Measurements from ENCODE around the gene SYT2.
"Not testable (repeated sequence)": the region's sequence is repeated elsewhere in the genome, so short reads cannot be mapped to it uniquely, and the experiment has no call there.

SYT2 gene

DNA sequence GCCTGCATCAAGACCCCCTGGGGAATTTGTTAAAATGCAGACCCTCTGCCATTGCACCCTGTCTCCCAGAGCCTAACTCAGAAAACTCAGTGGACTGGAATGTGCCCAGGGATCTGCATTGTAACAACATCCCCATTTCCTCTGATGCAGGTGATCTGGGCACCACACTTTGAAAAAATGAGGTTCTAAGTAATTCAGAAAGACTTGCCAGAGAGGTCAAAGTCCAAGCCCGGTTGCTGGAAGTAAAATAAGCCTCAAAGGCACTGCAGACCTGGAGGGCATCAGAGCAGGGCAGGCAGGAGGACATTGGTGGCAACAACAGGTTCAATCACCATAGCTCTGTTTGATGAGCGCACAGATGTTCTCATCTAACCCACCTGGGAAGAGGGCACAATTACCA is 90.7 kb downstream of the SYT2 start:
- DNase-seq: no peak

- not testable (repeated sequence) for DNase-seq
Observed at GRCh38 chr1:202619012-202619411, 91.2 kb downstream of the SYT2 start.

- DNase-seq: no peak
Observed at GRCh38 chr1:202616355-202616915, 93.8 kb downstream of the SYT2 start.

DNA sequence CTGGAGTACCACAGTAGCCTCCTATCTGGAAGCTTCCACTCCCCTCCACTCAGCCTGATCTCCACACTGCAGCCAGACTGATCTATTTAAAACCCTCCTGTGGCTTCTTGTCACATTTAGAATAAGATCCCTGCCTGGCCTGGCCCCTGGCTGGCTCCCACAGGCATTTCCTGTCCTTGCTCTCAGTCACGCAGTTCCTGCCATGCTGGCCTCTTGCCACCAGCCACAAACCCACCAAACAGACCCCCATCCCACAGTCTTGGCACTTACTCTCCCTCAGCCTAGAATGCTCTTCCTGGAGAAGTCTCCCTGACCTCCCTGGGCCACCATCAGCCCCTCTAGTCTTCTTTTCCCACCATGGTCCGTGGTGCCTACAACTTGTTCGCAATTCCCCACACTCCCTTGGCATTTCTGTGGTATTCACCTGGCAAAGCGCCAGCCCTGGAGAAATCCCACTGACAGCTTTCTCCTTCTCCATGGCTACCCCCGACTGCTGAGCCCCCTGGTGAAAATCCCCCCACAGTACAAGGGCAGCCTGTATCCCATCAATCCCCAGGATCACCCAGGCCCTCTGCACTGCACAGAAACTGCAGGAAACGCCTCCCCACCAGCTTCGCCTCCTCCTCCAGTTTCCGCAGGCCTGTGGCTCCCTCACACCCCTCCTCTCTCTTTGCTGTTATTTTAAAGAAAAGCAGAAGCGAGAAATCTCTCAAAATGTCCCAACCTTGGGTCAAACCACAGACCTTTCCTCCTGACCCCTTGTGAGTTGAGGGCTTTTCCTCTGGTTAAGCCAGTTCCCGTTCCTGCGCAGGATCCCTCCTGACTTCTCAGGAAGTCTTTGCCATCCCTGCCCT is 94.5 kb downstream of the SYT2 start:
- DNase-seq: no peak

DNA sequence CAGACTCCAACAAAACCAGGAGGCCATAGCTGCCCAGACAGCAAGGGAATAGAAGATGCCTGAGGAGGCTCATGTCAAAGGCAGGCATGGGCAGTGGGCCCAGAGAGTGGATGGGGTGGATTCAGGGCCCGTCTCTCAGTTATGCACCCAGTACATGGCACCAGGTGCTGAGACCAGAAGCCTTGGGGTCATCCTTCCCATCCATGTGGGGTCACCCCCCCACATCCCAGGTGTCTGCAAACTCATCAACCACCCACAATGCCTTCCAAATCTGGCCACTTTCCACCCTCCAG is 95.1 kb downstream of the SYT2 start:
- DNase-seq: not testable (repeated sequence)

DNA sequence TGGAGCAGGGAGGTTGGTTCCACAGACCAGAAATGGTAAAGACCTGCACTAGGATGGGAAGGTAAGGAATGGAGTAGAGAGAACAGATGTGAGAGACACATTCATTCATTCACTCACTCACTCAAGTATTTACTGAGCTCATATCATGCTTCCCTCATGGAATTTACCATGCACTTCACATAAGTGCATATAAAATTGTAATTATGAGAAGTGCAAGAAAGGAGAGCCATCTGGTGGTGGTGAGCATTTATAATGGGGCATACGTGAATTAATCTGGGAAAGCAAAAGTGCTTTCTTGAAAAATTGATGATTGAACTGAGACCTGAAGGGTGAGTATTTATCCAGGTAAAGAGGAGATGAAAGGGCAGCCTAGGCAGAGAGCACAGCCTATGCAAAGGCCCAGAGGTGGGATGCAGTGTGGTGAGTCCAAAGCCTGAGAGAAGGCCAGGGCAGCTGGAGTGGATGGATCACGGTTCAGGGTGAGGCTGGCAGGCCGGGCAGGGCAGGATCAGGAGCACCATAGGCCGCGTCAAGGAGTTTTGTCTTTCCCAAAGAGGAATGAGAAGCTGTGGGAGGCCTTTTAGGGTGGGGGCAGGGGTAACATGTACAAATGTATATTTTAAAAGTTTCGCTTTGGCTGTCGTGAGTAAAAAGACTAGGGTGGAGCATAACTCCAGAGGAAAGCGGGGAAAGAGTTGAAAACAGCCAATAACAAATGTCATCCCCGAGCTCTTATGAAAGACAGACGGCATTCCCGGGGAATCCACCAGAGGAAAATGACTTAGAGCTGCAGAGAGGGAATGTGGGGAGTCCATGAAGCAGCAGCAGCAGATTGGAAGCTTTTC is 95.7 kb downstream of the SYT2 start:
- not testable (repeated sequence) for DNase-seq

DNA sequence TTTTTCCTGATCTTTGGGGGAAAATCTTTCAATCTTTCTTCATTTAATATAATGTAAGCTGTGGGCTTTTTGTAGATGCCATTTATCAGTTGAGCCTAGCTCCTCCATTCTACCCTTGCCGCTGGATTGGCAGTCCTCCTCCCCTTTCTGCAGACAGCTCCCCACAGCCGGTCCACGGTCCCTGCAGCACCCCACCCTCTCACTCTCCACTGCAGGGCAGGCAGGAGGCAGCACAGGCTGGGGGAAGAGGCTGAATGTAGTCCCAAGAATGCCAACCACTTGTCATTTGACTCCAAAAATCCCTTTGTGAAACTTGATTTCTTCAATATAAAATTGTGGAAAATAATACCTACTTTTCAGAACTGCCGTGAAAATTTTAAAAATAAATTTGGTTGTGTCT is 96.7 kb downstream of the SYT2 start:
- no peak for DNase-seq

- not testable (repeated sequence) for DNase-seq
Observed at GRCh38 chr1:202612036-202612435, 98.2 kb downstream of the SYT2 start.

- DNase-seq: no peak
Observed at GRCh38 chr1:202605515-202605914, 104.7 kb downstream of the SYT2 start.

GRCh38 chr1:202603435-202603834 is 106.8 kb downstream of the SYT2 start:
- DNase-seq: no peak

DNA sequence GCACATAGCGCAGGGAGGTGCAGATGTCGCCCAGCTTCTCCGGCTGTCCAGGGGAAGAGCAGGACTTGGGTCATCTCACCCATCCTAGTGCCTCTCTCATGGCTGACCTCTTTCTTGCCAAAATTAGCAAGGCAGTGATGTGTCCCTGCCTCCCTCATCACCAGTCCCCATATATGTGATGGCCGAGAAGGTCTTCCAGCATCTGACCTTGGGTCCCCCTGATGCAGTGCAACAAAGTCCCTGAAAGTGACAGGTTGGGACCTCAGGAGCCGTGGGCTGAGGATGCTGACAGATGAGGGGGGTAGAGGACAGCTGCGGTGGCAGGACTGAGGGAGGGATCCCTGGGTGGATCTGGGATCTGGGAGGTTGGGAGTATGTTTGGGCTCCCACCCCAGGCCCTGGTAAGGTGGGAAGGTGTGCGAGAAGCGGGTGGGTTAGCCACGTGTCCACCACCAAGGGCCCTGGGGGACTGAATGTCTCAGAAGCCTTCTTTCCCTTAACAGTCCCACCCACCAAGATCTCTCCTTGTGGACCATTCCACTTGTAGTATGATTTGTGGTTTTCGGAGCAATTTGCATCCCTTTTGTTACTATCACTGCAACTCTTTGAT is 109.7 kb downstream of the SYT2 start:
- no peak for DNase-seq

- DNase-seq: peak; percentile 11
Observed at GRCh38 chr1:202599669-202600431, 110.4 kb downstream of the SYT2 start.

DNA sequence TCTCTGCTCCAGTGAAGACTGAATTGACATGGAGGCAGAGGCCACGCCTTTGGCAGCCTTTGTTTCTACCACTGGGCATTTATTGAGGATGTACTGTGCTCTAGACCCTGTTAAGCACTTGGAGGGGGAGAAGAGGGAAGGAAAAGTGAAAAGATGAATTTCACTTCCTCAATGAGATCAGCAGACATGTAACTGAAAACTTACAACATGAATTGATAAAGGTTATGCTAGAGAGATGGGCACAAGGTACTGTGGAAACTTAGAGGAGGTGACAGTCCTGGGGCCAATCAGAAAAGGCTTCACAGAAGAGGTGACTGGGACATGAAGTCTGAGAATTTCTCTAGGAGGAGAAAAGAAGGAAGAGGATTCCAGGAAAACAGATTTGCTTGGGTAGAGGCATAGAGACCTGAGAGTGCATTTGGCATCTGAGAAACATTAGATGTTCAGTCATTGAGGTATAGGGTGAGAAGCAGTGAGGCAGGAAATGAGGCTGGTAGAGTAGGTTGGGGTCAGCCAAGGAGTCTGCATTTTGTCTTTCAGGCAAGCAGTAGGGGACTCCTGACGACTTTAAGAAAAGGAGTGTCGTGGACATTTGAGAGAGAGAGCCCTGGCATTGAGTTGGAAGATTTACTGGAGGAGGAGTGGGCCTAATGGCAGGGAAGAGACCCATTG is 113.0 kb downstream of the SYT2 start:
- no peak for DNase-seq

DNA sequence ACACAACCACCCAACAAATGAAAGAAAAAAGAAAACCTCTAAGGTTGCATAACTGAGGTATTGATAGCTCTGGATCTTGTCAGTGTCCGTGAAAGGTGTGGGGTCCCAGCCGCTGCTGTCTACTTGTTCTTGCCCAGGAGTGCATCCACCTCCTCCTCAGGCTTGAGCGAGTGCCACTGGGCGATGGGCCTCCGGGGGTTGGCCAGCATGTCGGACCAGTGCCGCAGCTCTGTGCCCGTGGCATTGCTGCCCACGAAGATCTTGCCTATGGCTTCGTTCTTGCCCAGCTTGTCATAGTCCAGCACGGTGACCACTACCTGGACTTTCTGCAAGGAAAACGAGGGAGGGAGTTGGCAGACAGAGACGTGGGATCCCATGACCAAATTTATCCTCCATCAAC is 113.6 kb downstream of the SYT2 start:
- no peak for DNase-seq

- no peak for DNase-seq
Observed at GRCh38 chr1:202593845-202594244, 116.4 kb downstream of the SYT2 start.

DNA sequence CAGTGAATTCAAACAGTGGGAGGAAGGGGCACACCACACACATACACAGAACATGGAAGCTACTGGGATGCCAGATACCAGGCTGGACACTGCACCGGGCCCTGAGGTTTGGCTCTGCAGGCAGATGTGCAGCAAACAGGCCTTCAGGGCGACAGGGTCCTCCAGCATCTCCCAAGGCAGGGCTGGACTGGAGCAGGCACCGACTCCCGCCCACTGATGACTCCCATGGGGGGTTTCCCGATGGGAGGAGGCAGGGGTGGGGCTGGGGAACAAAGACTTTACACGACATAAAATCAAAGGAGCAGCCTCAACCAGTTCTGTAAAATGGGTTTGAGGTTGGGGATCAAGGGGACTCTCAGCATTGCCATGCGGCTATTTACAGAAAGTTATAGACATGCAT is 118.1 kb downstream of the SYT2 start:
- no peak for DNase-seq

DNA sequence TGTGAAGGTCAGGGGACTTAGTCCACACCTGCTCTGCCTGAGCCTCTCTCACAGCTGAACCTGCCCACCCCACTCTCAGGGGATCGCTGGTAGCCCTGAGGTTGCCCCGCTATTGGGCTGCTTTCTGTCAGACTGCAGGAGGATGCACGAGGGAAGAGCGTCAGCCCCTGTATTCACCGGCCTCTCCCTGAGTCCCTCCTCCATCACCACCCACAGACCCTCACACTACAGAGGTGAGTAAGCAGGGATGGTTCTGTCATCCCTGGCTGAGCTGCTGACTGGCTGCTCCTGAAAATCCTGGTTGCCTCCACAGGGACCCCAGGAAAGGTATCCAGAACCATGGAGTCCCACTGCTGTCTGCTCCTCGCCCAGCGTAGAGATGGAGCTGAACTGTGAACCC is 118.7 kb downstream of the SYT2 start:
- no peak for DNase-seq

DNA sequence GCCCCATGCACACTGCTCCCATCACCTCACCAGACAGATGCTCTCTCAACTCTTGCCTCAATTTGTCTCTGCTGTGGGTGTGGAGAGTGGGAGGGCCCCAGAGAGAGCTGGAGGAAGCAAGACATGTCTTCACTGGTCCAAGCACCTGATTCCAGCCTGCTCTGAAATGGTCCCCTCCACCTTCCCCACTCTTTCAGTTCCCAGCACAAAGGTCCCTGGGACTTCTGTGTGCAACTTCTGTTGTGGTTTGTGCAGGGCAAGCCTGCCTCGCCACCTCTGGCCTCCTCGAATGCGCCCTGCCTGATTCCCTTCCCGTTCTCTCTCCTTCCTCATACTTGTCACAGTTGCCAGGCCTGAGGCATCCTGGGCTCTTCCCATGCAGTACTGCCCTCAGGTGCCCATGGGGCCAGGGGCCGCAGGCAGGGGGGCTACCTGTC is 119.3 kb downstream of the SYT2 start:
- DNase-seq: no peak

GRCh38 chr1:202590126-202590525 is 120.1 kb downstream of the SYT2 start:
- DNase-seq: no peak

- no peak for DNase-seq
Observed at GRCh38 chr1:202589190-202589930, 120.9 kb downstream of the SYT2 start.

GRCh38 chr1:202588503-202589189 is 121.6 kb downstream of the SYT2 start:
- DNase-seq: no peak
